Measurements from ENCODE around the gene FBXO2.
A peak's percentile ranks its signal among the peaks of the same experiment; 100 is the strongest.

Gene FBXO2

GRCh38 chr1:11620924-11621323 lies 33.3 kb downstream of the FBXO2 start:
- DNase-seq (ENCODE audit: low read depth), result no peak
- TF ChIP-seq, protein P1, sequence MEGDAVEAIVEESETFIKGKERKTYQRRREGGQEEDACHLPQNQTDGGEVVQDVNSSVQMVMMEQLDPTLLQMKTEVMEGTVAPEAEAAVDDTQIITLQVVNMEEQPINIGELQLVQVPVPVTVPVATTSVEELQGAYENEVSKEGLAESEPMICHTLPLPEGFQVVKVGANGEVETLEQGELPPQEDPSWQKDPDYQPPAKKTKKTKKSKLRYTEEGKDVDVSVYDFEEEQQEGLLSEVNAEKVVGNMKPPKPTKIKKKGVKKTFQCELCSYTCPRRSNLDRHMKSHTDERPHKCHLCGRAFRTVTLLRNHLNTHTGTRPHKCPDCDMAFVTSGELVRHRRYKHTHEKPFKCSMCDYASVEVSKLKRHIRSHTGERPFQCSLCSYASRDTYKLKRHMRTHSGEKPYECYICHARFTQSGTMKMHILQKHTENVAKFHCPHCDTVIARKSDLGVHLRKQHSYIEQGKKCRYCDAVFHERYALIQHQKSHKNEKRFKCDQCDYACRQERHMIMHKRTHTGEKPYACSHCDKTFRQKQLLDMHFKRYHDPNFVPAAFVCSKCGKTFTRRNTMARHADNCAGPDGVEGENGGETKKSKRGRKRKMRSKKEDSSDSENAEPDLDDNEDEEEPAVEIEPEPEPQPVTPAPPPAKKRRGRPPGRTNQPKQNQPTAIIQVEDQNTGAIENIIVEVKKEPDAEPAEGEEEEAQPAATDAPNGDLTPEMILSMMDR (IDR thresholded peaks at IDR 0.05; ENCODE audit: control insufficient read depth, extremely low read depth, insufficient read depth), result no peak
- no peak overlapping the region for H3K4me3 ChIP-seq (ENCODE audit: low read depth, low read length)

- DNase-seq (ENCODE audit: low read depth), result no peak
- H3K4me3 ChIP-seq (ENCODE audit: low read depth, low read length), result no peak overlapping the region
- TF ChIP-seq, protein P1 (IDR thresholded peaks at IDR 0.05; ENCODE audit: control insufficient read depth, extremely low read depth, insufficient read depth), result no peak
Observed at GRCh38 chr1:11620405-11620804, 33.8 kb downstream of the FBXO2 start.

DNA sequence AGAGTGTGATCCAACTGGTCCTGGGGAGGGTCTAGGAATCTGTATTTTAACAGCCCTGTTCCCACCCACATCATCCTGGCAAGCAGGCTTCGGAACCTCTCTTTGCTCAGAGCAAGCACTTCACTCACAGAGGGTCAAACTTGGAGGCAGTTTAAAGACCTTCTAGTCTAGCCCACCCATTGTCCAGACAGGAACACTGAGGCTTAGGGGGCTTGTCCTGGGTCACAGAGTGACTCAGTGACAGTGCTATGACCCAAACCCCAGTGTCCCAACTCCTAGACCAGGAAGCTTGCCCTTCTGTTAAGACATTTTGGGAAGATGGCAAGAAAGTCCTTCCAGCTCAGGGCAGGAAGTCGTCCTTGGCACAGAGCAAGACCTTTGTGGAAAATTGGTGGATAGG lies 36.5 kb downstream of the FBXO2 start:
- TF ChIP-seq, protein P1 (IDR thresholded peaks at IDR 0.05; ENCODE audit: control insufficient read depth, extremely low read depth, insufficient read depth), result no peak
- H3K4me3 ChIP-seq (ENCODE audit: low read depth, low read length), result no peak overlapping the region
- no peak for DNase-seq (ENCODE audit: low read depth)

- TF ChIP-seq, protein P1 (IDR thresholded peaks at IDR 0.05; ENCODE audit: control insufficient read depth, extremely low read depth, insufficient read depth), result peak; percentile 54
- DNase-seq (ENCODE audit: low read depth), result peak; percentile 91
- no peak overlapping the region for H3K4me3 ChIP-seq (ENCODE audit: low read depth, low read length)
Observed at GRCh38 chr1:11617314-11617713, 36.9 kb downstream of the FBXO2 start.

GRCh38 chr1:11616766-11617165 lies 37.5 kb downstream of the FBXO2 start:
- DNase-seq (ENCODE audit: low read depth), result no peak
- TF ChIP-seq, protein P1 (IDR thresholded peaks at IDR 0.05; ENCODE audit: control insufficient read depth, extremely low read depth, insufficient read depth), result no peak

GRCh38 chr1:11615090-11615489 lies 39.1 kb downstream of the FBXO2 start:
- TF ChIP-seq, protein P1 (IDR thresholded peaks at IDR 0.05; ENCODE audit: control insufficient read depth, extremely low read depth, insufficient read depth), result no peak
- H3K4me3 ChIP-seq (ENCODE audit: low read depth, low read length), result no peak overlapping the region
- DNase-seq (ENCODE audit: low read depth), result no peak

More at GRCh38 chr1:11616766-11617165, 37.5 kb downstream of the FBXO2 start:
- no peak overlapping the region for H3K4me3 ChIP-seq (ENCODE audit: low read depth, low read length)

GRCh38 chr1:11613347-11613746 lies 40.9 kb downstream of the FBXO2 start:
- no peak overlapping the region for H3K4me3 ChIP-seq (ENCODE audit: low read depth, low read length)
- DNase-seq (ENCODE audit: low read depth), result no peak
- TF ChIP-seq, protein P1 (IDR thresholded peaks at IDR 0.05; ENCODE audit: control insufficient read depth, extremely low read depth, insufficient read depth), result no peak

All from LNCaP clone FGC (cell line).